ENCODE results near the gene HGD. TPM values are rescaled to one million over a fixed set of nuclear protein-coding genes. Genes with fewer than 3 reads are reported as not detected.

HGD gene
- total and polyA plus RNA-seq, 2 of the 13 experiments (the other 11 are each of a cell fraction or from before 2014, with no cell fraction given) = 265 to 398 TPM

- no peaks in the 10 kb centered on the region for H3K79me2 ChIP-seq (ENCODE audit: insufficient read depth, low read length)
- TF ChIP-seq HDAC2 (CRISPR knock-in tag; IDR thresholded peaks at IDR 0.05) = no peak
- no peak overlapping the region for H3K9ac ChIP-seq (ENCODE audit: insufficient read depth, low read depth, low read length)
- no peak overlapping the region for H3K4me3 ChIP-seq (replicated peaks in 1 of 3; ENCODE audit: insufficient read depth in 1 of 3, low read depth in 2 of 3, low read length in 3 of 3)
- in situ Hi-C loops (cut with HindIII; ENCODE audit: extremely low pct_ligation_motif_present, low pct_unique_long_range_greater_than_20kb) (no loop called here), intact Hi-C loops (cut with micrococcal nuclease; ENCODE audit: unreplicated experiment) (no loop called here)
- H3K27ac ChIP-seq (ENCODE audit: extremely low read length, insufficient read depth, low read length) = no peak overlapping the region
- ATAC-seq (peak; percentile 27; the same call in 2 of the 3 replicates), DNase-seq (ENCODE audit: low spot score) (no peak), FAIRE-seq (no peak)
- POLR2A ChIA-PET = no interaction called here
- no peaks in the 10 kb centered on the region for H3K27me3 ChIP-seq (ENCODE audit: control insufficient read depth in 1 of 2, insufficient read depth in 2 of 2, low read length in 2 of 2)
- 98% methylated on average over 5 of the region's 5 CpGs for WGBS (ENCODE audit: low lambda C conversion rate)
- H3K4me2 ChIP-seq (ENCODE audit: low read depth, low read length) = no peak overlapping the region
- BruUV-seq (replicated peaks) = no TSS peak
- peaks cover 43 to 87% of the 10 kb centered on the region in 2 experiments for H3K36me3 ChIP-seq (replicated peaks in 1 of 2; ENCODE audit: control insufficient read depth in 1 of 2, insufficient read depth in 2 of 2, low read length in 2 of 2)
- peaks cover 3% of the 10 kb centered on the region; the same call in 1 of the 2 replicates for H4K20me1 ChIP-seq (ENCODE audit: insufficient read depth, low read length)
- no peaks in the 10 kb centered on the region for H3K9me3 ChIP-seq (ENCODE audit: low read length)
- no peak overlapping the region for H2AFZ ChIP-seq (ENCODE audit: low read length)
- CTCF ChIA-PET (ENCODE audit: low intra/inter-chr PET ratio, low total read pairs) = no interaction called here
- peaks cover 26% of the 10 kb centered on the region for H3K4me1 ChIP-seq (ENCODE audit: insufficient read depth, low read length)
Measured at GRCh38 chr3:120648290-120648689, 33.7 kb downstream of the HGD start.

DNA sequence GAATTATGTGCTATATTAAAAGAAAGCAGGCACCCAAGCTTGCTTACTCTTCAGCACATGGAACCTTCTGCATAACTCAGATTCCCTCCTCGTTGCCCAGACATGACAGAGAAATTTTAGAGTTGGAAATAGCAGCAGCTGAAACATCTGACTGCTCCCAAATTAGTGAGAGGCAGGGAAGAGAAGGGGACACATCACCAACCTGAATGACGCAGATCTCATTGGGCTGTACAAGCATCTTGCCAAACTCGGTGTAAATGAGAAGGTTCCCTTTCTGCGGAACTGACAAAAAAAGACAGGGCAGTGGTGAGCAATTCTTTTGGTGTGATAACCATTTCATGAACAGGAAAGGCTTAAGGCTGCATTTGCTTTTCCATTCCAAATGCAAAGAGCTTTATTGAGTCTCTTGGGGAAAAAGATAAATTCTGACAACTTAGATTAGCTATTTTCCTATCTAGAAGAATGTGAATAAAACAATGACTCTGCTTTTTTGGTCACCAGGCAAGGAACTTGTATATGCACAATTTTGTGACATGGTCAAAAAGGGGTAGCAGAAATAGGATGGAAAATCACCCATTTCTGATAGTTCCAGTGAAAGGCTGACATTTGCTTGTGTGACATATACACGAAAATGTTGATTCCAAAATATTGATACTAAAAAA is 35.1 kb downstream of the HGD start:
- WGBS (ENCODE audit: low lambda C conversion rate) = 98% methylated on average over 5 of the region's 5 CpGs
- Histone ChIP-seq H3K9ac (ENCODE audit: insufficient read depth, low read depth, low read length) (no peak overlapping the region), H3K27me3 (ENCODE audit: control insufficient read depth in 1 of 2, insufficient read depth in 2 of 2, low read length in 2 of 2) (no peaks in the 10 kb centered on the region), H3K4me2 (ENCODE audit: low read depth, low read length) (no peak overlapping the region), H2AFZ (ENCODE audit: low read length) (no peak overlapping the region), H3K4me1 (ENCODE audit: insufficient read depth, low read length) (peaks cover 26% of the 10 kb centered on the region), H3K79me2 (ENCODE audit: insufficient read depth, low read length) (no peaks in the 10 kb centered on the region), H3K36me3 (replicated peaks in 1 of 2; ENCODE audit: control insufficient read depth in 1 of 2, insufficient read depth in 2 of 2, low read length in 2 of 2) (peaks cover 49 to 87% of the 10 kb centered on the region in 2 experiments), H3K4me3 (replicated peaks in 1 of 3; ENCODE audit: insufficient read depth in 1 of 3, low read depth in 2 of 3, low read length in 3 of 3) (no peak overlapping the region), H3K9me3 (ENCODE audit: low read length) (no peaks in the 10 kb centered on the region), H4K20me1 (ENCODE audit: insufficient read depth, low read length) (0 out of 2 replicates have a peak, but pooled peaks cover 3% of the 10 kb centered on the region), H3K27ac (ENCODE audit: extremely low read length, insufficient read depth, low read length) (no peak overlapping the region)
- DNase-seq (ENCODE audit: low spot score) (no peak), ATAC-seq (no peak), FAIRE-seq (no peak)
- BruUV-seq (replicated peaks) = no TSS peak
- CTCF ChIA-PET (ENCODE audit: low intra/inter-chr PET ratio, low total read pairs) = no interaction called here
- POLR2A ChIA-PET = no interaction called here
- intact Hi-C loops (cut with micrococcal nuclease; ENCODE audit: unreplicated experiment) = no loop called here
- in situ Hi-C loops (cut with HindIII; ENCODE audit: extremely low pct_ligation_motif_present, low pct_unique_long_range_greater_than_20kb) = no loop called here
- TF ChIP-seq, protein P1, sequence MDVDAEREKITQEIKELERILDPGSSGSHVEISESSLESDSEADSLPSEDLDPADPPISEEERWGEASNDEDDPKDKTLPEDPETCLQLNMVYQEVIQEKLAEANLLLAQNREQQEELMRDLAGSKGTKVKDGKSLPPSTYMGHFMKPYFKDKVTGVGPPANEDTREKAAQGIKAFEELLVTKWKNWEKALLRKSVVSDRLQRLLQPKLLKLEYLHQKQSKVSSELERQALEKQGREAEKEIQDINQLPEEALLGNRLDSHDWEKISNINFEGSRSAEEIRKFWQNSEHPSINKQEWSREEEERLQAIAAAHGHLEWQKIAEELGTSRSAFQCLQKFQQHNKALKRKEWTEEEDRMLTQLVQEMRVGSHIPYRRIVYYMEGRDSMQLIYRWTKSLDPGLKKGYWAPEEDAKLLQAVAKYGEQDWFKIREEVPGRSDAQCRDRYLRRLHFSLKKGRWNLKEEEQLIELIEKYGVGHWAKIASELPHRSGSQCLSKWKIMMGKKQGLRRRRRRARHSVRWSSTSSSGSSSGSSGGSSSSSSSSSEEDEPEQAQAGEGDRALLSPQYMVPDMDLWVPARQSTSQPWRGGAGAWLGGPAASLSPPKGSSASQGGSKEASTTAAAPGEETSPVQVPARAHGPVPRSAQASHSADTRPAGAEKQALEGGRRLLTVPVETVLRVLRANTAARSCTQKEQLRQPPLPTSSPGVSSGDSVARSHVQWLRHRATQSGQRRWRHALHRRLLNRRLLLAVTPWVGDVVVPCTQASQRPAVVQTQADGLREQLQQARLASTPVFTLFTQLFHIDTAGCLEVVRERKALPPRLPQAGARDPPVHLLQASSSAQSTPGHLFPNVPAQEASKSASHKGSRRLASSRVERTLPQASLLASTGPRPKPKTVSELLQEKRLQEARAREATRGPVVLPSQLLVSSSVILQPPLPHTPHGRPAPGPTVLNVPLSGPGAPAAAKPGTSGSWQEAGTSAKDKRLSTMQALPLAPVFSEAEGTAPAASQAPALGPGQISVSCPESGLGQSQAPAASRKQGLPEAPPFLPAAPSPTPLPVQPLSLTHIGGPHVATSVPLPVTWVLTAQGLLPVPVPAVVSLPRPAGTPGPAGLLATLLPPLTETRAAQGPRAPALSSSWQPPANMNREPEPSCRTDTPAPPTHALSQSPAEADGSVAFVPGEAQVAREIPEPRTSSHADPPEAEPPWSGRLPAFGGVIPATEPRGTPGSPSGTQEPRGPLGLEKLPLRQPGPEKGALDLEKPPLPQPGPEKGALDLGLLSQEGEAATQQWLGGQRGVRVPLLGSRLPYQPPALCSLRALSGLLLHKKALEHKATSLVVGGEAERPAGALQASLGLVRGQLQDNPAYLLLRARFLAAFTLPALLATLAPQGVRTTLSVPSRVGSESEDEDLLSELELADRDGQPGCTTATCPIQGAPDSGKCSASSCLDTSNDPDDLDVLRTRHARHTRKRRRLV (CRISPR knock-in tag; IDR thresholded peaks at IDR 0.05) = no peak
- no peak for TF ChIP-seq ZNF143 (CRISPR knock-in tag; IDR thresholded peaks at IDR 0.05)

Data from HepG2 (cell line).